Vagina (tissue), 2 donors: ENCODE results near the gene PLAGL1. TPM values are rescaled to one million over a fixed set of nuclear protein-coding genes. Genes with fewer than 3 reads are reported as not detected.

Source experiments
- DNase-seq, 2 donors: peaks; one replicate each; pipeline ENCODE4 v3.0.0-alpha.2; 2017; ENCODE audit errors: extremely low spot score in 2 of 2
- H3K27ac ChIP-seq: fragments of 200-600 bp; sonication (generic); one replicate; pipeline ENCODE4 v1.5.1; 2019
- H3K27me3 ChIP-seq: fragments of 200-600 bp; sonication (generic); one replicate; pipeline ENCODE4 v1.5.1; 2019
- H3K36me3 ChIP-seq, 2 donors: fragments of 200-600 bp; sonication (generic); one replicate each; pipeline ENCODE4 v1.5.1; 2017 to 2019
- H3K4me1 ChIP-seq: fragments of 200-600 bp; sonication (generic); one replicate; pipeline ENCODE4 v1.5.1; 2019
- H3K4me3 ChIP-seq, 2 donors: fragments of 200-600 bp; sonication (generic); 1 replicate in 1 of 2; 2 replicates in 1 of 2; pipeline ENCODE4 v1.5.1; 2016 to 2019
- H3K9me3 ChIP-seq: fragments of 200-600 bp; sonication (generic); one replicate; pipeline ENCODE4 v1.5.1; 2019
- CTCF ChIP-seq, 3 experiments: fragments of 450-650 bp in 2 of 3; fragments of 200-600 bp in 1 of 3; sonication (generic) in 1 of 3; IDR thresholded peaks; one replicate each; pipeline ENCODE4 v1.5.1; 2017 to 2019; ENCODE audit warnings: antibody characterized with exemption in 3 of 3, mild to moderate bottlenecking in 2 of 3, moderate library complexity in 2 of 3
- POLR2A ChIP-seq, 2 donors: fragments of 450-650 bp; IDR thresholded peaks; one replicate each; pipeline ENCODE4 v1.6.1; 2017; ENCODE audit warnings: antibody characterized with exemption in 2 of 2, mild to moderate bottlenecking in 2 of 2, moderate library complexity in 2 of 2
- POLR2AphosphoS5 ChIP-seq, 2 donors: sonication (generic); formaldehyde crosslinking; IDR thresholded peaks; one replicate each; pipeline ENCODE4 v1.9.0; 2017; ENCODE audit warnings: antibody characterized with exemption in 2 of 2, mild to moderate bottlenecking in 2 of 2, low read depth in 1 of 2; ENCODE audit not compliant: insufficient read depth in 1 of 2
- intact Hi-C: fragments of 100-400 bp; cut with DNase I; formaldehyde crosslinking; loops from one replicate; pipeline ENCODE4 v1.15.1; 2023
- total RNA-seq: library from RNA; depleted of rRNA; stranded (reverse); fragments of >200 nt; gene quantifications from one replicate; pipeline ENCODE4 v1.2.3, GENCODE V29; 2016

Gene PLAGL1
- total RNA-seq, 1 donor from 2014 or later: 23.1 TPM

- peak overlapping the region; percentile 73 for H3K27ac ChIP-seq
- H3K4me3 ChIP-seq: peak overlapping the region in 1 of 2 donors; percentile 49
- peaks cover 8% of the 10 kb centered on the region for H3K4me1 ChIP-seq
- intact Hi-C loops: loop anchor here (10.0 kb wide), 1 partner anchor 64 kb away; no protein-coding TSS in a partner anchor
- H3K36me3 ChIP-seq: no peaks in the 10 kb centered on the region
- TF ChIP-seq CTCF (IDR thresholded peaks at IDR 0.05): no peak
- no peak for TF ChIP-seq POLR2AphosphoS5 (IDR thresholded peaks at IDR 0.05; ENCODE audit: insufficient read depth in 1 of 2, low read depth in 1 of 2)
- TF ChIP-seq POLR2A (IDR thresholded peaks at IDR 0.05): no peak
- DNase-seq: no peak
- no peaks in the 10 kb centered on the region for H3K9me3 ChIP-seq
- no peaks in the 10 kb centered on the region for H3K27me3 ChIP-seq
Measured at GRCh38 chr6:144008846-144009245, 787 bp upstream of the PLAGL1 start.

- peak overlapping the region; percentile 73 for H3K27ac ChIP-seq
- no peaks in the 10 kb centered on the region for H3K9me3 ChIP-seq
- TF ChIP-seq POLR2A (IDR thresholded peaks at IDR 0.05) (no peak), POLR2AphosphoS5 (IDR thresholded peaks at IDR 0.05; ENCODE audit: insufficient read depth in 1 of 2, low read depth in 1 of 2) (no peak), CTCF (IDR thresholded peaks at IDR 0.05) (no peak)
- H3K4me1 ChIP-seq: peaks cover 8% of the 10 kb centered on the region
- DNase-seq: no peak
- H3K4me3 ChIP-seq: peak overlapping the region; percentile 49 to 62
- no peaks in the 10 kb centered on the region for H3K36me3 ChIP-seq
- no peaks in the 10 kb centered on the region for H3K27me3 ChIP-seq
- intact Hi-C loops: loop anchor here (10.0 kb wide), 1 partner anchor 63 kb away; no protein-coding TSS in a partner anchor
Measured at GRCh38 chr6:144007478-144008119, 460 bp downstream of the PLAGL1 start.

GRCh38 chr6:144006736-144007477 lies 1.2 kb downstream of the PLAGL1 start:
- Histone ChIP-seq H3K36me3 (no peaks in the 10 kb centered on the region), H3K27ac (peak overlapping the region; percentile 73), H3K4me1 (peaks cover 8% of the 10 kb centered on the region), H3K4me3 (peak overlapping the region; percentile 49 to 62), H3K27me3 (no peaks in the 10 kb centered on the region), H3K9me3 (no peaks in the 10 kb centered on the region)
- intact Hi-C loops: loop anchor here (10.0 kb wide), 1 partner anchor 62 kb away; no protein-coding TSS in a partner anchor
- no peak for DNase-seq
- no peak for TF ChIP-seq CTCF (IDR thresholded peaks at IDR 0.05)
- TF ChIP-seq POLR2A (IDR thresholded peaks at IDR 0.05): no peak
- TF ChIP-seq POLR2AphosphoS5 (IDR thresholded peaks at IDR 0.05; ENCODE audit: insufficient read depth in 1 of 2, low read depth in 1 of 2): no peak

GRCh38 chr6:143999406-143999805 lies 8.7 kb downstream of the PLAGL1 start:
- H3K27ac ChIP-seq: no peak overlapping the region
- no peak for TF ChIP-seq POLR2A (IDR thresholded peaks at IDR 0.05)
- no peak for TF ChIP-seq POLR2AphosphoS5 (IDR thresholded peaks at IDR 0.05; ENCODE audit: insufficient read depth in 1 of 2, low read depth in 1 of 2)
- TF ChIP-seq CTCF (IDR thresholded peaks at IDR 0.05): no peak
- intact Hi-C loops: no loop called here
- no peaks in the 10 kb centered on the region for H3K4me1 ChIP-seq
- no peak overlapping the region for H3K4me3 ChIP-seq
- no peaks in the 10 kb centered on the region for H3K9me3 ChIP-seq
- no peaks in the 10 kb centered on the region for H3K36me3 ChIP-seq
- no peak for DNase-seq
- H3K27me3 ChIP-seq: no peaks in the 10 kb centered on the region

GRCh38 chr6:143998686-143999085 lies 9.4 kb downstream of the PLAGL1 start:
- Histone ChIP-seq H3K27ac (no peak overlapping the region), H3K9me3 (no peaks in the 10 kb centered on the region), H3K4me3 (no peak overlapping the region), H3K27me3 (no peaks in the 10 kb centered on the region), H3K4me1 (no peaks in the 10 kb centered on the region), H3K36me3 (no peaks in the 10 kb centered on the region)
- TF ChIP-seq CTCF (IDR thresholded peaks at IDR 0.05): no peak
- TF ChIP-seq POLR2AphosphoS5 (IDR thresholded peaks at IDR 0.05; ENCODE audit: insufficient read depth in 1 of 2, low read depth in 1 of 2): no peak
- no peak for TF ChIP-seq POLR2A (IDR thresholded peaks at IDR 0.05)
- intact Hi-C loops: no loop called here
- no peak for DNase-seq
